GM12874 (cell line): Measurements from ENCODE around the gene MAP7D2.

Source experiments
- TF ChIP-seq, protein P1 (sequence below): IDR thresholded peaks from 2 replicates; pipeline ENCODE4 v1.5.1; 2011; ENCODE audit warnings: low read depth, mild to moderate bottlenecking, control low read depth, low read length, moderate library complexity; ENCODE audit not compliant: insufficient read depth

MAP7D2 gene

DNA sequence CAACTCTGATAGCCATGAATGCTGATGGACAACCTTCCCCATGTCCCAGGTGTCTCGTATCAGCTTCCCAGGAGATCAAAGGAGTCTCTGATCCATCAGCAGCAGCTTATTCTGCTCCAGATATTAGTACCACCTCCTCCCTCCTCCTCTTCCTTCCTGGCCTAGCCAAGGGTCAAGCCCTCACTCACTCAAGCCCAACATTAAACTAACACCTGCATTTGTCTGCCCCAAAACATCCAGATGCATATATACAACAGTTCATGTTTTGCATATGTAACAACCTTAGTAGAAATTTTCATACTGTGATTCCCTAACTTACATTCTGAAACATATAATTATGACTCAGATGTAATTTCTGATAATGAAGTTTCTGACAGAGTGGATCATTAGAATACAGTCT lies 155.8 kb downstream of the MAP7D2 start:
- TF ChIP-seq, protein P1, sequence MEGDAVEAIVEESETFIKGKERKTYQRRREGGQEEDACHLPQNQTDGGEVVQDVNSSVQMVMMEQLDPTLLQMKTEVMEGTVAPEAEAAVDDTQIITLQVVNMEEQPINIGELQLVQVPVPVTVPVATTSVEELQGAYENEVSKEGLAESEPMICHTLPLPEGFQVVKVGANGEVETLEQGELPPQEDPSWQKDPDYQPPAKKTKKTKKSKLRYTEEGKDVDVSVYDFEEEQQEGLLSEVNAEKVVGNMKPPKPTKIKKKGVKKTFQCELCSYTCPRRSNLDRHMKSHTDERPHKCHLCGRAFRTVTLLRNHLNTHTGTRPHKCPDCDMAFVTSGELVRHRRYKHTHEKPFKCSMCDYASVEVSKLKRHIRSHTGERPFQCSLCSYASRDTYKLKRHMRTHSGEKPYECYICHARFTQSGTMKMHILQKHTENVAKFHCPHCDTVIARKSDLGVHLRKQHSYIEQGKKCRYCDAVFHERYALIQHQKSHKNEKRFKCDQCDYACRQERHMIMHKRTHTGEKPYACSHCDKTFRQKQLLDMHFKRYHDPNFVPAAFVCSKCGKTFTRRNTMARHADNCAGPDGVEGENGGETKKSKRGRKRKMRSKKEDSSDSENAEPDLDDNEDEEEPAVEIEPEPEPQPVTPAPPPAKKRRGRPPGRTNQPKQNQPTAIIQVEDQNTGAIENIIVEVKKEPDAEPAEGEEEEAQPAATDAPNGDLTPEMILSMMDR: no peak

DNA sequence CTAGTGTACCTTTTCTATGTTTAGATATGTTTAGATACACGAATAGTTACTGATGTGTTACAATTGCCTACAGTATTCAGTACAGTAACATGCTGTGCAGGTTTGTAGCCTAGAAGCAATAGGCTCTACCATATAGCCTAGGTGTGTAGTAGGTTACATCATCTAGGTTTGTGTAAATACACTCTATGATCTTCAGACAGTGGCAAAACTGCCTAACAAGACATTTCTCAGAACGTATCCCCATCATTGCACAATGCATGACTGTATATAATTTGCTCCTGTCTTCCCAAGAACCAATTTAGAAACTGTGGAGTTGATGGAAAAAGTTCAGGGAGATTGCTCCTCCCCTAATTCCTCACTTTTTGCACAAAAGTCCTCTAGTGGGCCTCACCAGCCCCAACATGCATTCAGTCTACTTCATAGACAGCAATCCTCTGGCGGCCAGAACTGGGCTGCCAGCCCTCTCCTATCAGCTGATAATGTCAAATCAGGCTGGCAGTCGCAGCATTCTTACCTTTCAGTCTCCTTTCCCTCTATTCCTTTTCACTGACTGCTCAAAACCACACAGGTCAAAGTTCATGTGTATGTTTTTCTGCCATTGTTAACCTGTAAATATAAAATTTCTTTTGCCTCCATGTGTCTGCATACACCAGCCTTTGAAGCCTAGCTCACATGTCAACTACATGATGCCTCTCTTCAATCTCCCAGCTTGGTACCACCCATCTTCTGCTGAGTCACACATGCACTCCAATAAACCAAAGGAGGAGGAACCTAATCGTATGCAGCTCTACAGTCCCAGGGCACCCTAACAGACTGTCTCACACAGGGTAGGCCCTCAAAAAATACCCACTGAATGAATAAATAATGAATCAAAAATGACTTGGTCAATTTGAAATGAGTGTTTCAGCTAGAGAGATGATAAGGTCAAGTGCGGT lies 157.9 kb downstream of the MAP7D2 start:
- TF ChIP-seq, protein P1: no peak

DNA sequence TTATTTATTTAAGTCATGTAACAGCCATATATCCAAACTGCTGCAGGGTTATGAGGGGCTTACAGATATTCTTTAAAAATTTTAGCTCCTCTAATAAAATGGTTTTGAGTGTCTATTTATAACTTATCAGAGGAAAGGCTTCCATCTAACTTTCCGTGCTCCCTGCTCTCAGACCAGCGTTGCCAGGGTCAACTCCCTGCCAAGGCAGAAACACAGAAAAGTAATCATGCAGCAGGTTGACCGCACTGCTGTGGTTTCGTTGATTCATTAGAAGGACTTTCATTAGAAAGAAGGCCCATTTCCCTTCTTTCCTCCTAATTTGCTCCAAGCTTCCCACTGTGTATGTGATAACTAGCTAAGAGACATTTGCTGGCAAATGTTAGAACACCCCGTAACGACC lies 159.8 kb downstream of the MAP7D2 start:
- TF ChIP-seq, protein P1: no peak
